K562 (cell line): ENCODE results near the gene MKRN2OS. TPM values are rescaled to one million over a fixed set of nuclear protein-coding genes. Genes with fewer than 3 reads are reported as not detected.

Experiments
- CBFB ChIP-seq: sonication (generic); formaldehyde crosslinking; IDR thresholded peaks from 2 replicates; pipeline ENCODE4 v1.4.0; 2020; ENCODE audit warnings: mild to moderate bottlenecking, missing genetic modification reagents
- DACH1 ChIP-seq: fragments of 450-650 bp; IDR thresholded peaks from 2 replicates; pipeline ENCODE4 v1.6.1; 2018; ENCODE audit not compliant: partially characterized antibody
- ETV1 ChIP-seq: fragments of 450-650 bp; conservative IDR thresholded peaks from 2 replicates; pipeline ENCODE4 v1.6.1; 2016; ENCODE audit warnings: missing genetic modification characterization, control low read depth, low read depth, missing compliant biosample characterization
- FOXJ3 ChIP-seq: sonication (generic); formaldehyde crosslinking; IDR thresholded peaks from 2 replicates; pipeline ENCODE4 v1.4.0; 2020; ENCODE audit warnings: mild to moderate bottlenecking, missing genetic modification reagents
- LEF1 ChIP-seq: fragments of 450-650 bp; IDR thresholded peaks from 2 replicates; pipeline ENCODE4 v1.6.1; 2016; ENCODE audit warnings: mild to moderate bottlenecking
- PRPF4 ChIP-seq: fragments of 200-400 bp; formaldehyde crosslinking; IDR thresholded peaks from one replicate; pipeline ENCODE4 v1.6.1; 2017; ENCODE audit warnings: low read length, low read depth, mild to moderate bottlenecking; ENCODE audit not compliant: insufficient read depth, poor library complexity, severe bottlenecking
- RAD51 ChIP-seq: fragments of 450-650 bp; IDR thresholded peaks from 2 replicates; pipeline ENCODE4 v1.7.1; 2016; ENCODE audit warnings: low read depth, mild to moderate bottlenecking, borderline replicate concordance
- ZNF696 ChIP-seq: fragments of 250-450 bp; sonication (Bioruptor Pico); conservative IDR thresholded peaks from 2 replicates; pipeline ENCODE4 v1.4.0; 2020; ENCODE audit warnings: mild to moderate bottlenecking, moderate library complexity
- polyA plus RNA-seq, 8 experiments: library from polyadenylated mRNA; depleted of rRNA in 4 of 8; stranded (reverse) in 5 of 8; unstranded in 3 of 8; fragments of >200 nt; fragmentation: Nextera tagmentation in 2 of 8; fragmentation: Illumina TruSeq in 1 of 8; extraction: Ambion mirVana in 2 of 8; extraction: Trizol in 1 of 8; gene quantifications; 2 replicates each; pipeline versions ENCODE4 v1.2.1 to v1.2.3, GENCODE V29; 2011 to 2014; ENCODE audit warnings: inconsistent platforms in 1 of 8, missing spikeins in 1 of 8
- total RNA-seq, 7 experiments: library from RNA; depleted of rRNA in 6 of 7; stranded (reverse); fragments of >200 nt in 6 of 7; fragmentation: Illumina TruSeq in 2 of 7; extraction: Trizol in 2 of 7; gene quantifications; 2 replicates each; pipeline versions ENCODE4 v1.2.1 to v1.2.3, GENCODE V29; 2011 to 2021; ENCODE audit warnings: low replicate concordance in 1 of 7
- TF ChIP-seq, protein P1 (sequence below), 2 experiments: fragments of 450-650 bp; IDR thresholded peaks; 2 replicates each; pipeline ENCODE4 v1.6.1; 2016; ENCODE audit warnings: mild to moderate bottlenecking in 2 of 2, borderline replicate concordance in 1 of 2, low read depth in 1 of 2, moderate library complexity in 1 of 2
- TF ChIP-seq, protein P2 (sequence below), 2 experiments: fragments of 450-650 bp in 1 of 2; IDR thresholded peaks; 2 replicates each; pipeline ENCODE4 v1.6.1; 2011 to 2017; ENCODE audit warnings: low read depth in 2 of 2, antibody characterized with exemption in 1 of 2, borderline replicate concordance in 1 of 2, low read length in 1 of 2, mild to moderate bottlenecking in 1 of 2, mixed read lengths in 1 of 2; ENCODE audit not compliant: control insufficient read depth in 1 of 2
- TF ChIP-seq, protein P3 (sequence below): sonication (generic); formaldehyde crosslinking; IDR thresholded peaks from 2 replicates; pipeline ENCODE4 v1.4.0; 2020; ENCODE audit warnings: mild to moderate bottlenecking, missing genetic modification reagents

Gene MKRN2OS
- total and polyA plus RNA-seq, 9 of the 15 experiments (the other 6 are each of a cell fraction or from before 2014, with no cell fraction given), result 0.11 to 0.27 (median 0.17) TPM; not detected in 6

DNA sequence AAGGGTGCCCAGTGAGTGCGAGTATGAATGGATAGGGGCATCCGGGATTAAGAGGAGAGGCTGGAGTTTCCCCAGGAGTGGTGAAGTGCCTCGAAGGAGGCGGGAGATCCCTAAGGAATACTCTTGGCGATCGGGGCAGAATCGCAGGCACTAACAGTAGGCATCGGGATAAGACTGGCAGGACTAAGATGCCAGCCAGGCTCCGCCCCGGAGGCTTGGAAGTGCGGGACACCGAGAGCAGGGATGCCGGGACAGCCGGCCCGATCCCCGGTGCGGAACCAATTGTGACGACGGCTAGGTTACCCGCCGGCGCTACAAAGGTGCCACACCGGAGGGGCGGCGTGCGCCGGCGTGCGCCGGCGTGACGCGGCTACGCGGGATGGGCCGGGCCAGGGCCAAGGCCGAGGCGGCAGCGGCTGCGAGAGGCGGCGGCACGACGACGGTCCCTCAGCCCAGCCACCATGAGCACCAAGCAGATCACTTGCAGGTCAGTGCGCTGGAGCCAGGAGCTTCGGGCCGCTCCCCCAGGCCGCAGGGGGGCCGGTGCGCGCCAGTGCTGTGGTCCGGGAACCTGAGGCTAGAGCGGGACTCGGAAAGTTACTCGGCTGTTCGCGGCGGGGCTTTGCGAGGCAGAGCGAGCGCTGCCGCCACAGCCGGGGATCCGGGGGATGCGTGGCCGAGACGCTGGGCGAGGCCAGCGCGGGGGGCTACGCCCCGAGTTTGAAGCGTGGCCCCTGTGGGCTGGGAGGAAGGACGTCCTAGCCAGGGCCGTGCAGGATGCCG lies 11.6 kb upstream of the MKRN2OS start, which contains the start of gene MKRN2 (continued):
- TF ChIP-seq, protein P1, sequence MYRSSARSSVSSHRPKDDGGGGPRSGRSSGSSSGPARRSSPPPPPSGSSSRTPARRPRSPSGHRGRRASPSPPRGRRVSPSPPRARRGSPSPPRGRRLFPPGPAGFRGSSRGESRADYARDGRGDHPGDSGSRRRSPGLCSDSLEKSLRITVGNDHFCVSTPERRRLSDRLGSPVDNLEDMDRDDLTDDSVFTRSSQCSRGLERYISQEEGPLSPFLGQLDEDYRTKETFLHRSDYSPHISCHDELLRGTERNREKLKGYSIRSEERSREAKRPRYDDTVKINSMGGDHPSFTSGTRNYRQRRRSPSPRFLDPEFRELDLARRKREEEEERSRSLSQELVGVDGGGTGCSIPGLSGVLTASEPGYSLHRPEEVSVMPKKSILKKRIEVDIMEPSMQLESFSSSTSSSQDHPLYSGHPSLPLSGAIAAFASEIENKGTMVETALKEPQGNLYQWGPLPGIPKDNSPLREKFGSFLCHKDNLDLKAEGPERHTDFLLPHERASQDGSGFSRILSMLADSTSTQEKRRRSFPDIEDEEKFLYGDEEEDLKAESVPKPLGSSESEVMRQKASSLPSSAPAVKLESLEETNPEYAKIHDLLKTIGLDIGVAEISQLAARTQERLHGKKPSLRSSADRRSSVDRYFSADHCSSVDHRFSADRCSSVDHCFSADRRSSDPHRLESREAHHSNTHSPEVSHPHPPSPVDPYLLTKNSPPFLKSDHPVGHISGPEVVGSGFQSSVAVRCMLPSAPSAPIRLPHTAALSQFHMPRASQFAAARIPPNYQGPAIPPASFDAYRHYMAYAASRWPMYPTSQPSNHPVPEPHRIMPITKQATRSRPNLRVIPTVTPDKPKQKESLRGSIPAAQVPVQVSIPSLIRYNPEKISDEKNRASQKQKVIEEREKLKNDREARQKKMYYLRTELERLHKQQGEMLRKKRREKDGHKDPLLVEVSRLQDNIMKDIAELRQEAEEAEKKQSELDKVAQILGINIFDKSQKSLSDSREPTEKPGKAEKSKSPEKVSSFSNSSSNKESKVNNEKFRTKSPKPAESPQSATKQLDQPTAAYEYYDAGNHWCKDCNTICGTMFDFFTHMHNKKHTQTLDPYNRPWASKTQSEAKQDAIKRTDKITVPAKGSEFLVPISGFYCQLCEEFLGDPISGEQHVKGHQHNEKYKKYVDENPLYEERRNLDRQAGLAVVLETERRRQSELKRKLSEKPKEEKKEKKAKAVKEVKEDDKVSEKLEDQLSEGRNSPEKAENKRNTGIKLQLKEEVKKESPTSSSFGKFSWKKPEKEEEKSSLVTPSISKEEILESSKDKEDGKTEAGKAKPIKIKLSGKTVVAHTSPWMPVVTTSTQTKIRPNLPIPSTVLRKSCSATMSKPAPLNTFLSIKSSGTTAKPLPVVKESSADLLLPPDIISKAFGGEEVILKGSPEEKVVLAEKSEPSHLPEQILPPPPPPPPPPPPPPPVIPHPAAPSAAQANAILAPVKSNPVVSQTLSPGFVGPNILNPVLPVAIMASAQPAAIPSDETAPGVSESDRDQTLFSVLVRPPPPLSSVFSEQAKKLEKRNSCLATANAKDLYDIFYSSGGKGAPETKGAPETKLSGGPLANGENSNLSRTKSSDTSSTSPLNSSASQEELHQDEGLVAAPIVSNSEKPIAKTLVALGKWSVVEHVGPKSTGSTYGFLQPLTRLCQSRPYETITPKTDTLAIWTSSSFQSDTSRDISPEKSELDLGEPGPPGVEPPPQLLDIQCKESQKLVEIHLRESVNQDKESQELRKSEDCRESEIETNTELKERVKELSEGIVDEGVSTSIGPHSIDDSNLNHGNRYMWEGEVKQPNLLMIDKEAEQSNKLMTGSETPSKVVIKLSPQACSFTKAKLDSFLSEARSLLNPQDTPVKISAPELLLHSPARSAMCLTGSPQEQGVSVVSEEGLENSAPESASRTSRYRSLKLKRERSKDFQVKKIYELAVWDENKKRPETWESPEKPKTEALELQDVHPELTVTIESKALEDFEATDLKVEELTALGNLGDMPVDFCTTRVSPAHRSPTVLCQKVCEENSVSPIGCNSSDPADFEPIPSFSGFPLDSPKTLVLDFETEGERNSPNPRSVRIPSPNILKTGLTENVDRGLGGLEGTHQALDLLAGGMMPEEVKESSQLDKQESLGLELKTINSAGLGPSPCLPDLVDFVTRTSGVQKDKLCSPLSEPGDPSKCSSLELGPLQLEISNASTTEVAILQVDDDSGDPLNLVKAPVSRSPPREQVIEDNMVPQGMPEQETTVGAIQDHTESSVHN (IDR thresholded peaks at IDR 0.05; ENCODE audit: borderline replicate concordance in 1 of 2, low read depth in 1 of 2), result no peak
- peak; percentile 66 for TF ChIP-seq ETV1 (tag)
- no peak for TF ChIP-seq ZNF696 (CRISPR knock-in tag)
- no peak for TF ChIP-seq PRPF4
- 0 out of 2 replicates have a peak, but pooled peaks have one; percentile 32 for TF ChIP-seq CBFB (CRISPR knock-in tag)
- 0 out of 2 replicates have a peak, but pooled peaks have one; percentile 17 for TF ChIP-seq LEF1
- TF ChIP-seq, protein P2, sequence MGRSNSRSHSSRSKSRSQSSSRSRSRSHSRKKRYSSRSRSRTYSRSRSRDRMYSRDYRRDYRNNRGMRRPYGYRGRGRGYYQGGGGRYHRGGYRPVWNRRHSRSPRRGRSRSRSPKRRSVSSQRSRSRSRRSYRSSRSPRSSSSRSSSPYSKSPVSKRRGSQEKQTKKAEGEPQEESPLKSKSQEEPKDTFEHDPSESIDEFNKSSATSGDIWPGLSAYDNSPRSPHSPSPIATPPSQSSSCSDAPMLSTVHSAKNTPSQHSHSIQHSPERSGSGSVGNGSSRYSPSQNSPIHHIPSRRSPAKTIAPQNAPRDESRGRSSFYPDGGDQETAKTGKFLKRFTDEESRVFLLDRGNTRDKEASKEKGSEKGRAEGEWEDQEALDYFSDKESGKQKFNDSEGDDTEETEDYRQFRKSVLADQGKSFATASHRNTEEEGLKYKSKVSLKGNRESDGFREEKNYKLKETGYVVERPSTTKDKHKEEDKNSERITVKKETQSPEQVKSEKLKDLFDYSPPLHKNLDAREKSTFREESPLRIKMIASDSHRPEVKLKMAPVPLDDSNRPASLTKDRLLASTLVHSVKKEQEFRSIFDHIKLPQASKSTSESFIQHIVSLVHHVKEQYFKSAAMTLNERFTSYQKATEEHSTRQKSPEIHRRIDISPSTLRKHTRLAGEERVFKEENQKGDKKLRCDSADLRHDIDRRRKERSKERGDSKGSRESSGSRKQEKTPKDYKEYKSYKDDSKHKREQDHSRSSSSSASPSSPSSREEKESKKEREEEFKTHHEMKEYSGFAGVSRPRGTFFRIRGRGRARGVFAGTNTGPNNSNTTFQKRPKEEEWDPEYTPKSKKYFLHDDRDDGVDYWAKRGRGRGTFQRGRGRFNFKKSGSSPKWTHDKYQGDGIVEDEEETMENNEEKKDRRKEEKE (IDR thresholded peaks at IDR 0.05; ENCODE audit: borderline replicate concordance in 1 of 2, control insufficient read depth in 1 of 2, low read depth in 2 of 2, low read length in 1 of 2), result peak in 1 of 2 experiments; percentile 98; a peak in 2 of 4 replicates
- no peak for TF ChIP-seq FOXJ3 (CRISPR knock-in tag)
- no peak for TF ChIP-seq DACH1
- TF ChIP-seq RAD51, result no peak
- TF ChIP-seq, protein P3, sequence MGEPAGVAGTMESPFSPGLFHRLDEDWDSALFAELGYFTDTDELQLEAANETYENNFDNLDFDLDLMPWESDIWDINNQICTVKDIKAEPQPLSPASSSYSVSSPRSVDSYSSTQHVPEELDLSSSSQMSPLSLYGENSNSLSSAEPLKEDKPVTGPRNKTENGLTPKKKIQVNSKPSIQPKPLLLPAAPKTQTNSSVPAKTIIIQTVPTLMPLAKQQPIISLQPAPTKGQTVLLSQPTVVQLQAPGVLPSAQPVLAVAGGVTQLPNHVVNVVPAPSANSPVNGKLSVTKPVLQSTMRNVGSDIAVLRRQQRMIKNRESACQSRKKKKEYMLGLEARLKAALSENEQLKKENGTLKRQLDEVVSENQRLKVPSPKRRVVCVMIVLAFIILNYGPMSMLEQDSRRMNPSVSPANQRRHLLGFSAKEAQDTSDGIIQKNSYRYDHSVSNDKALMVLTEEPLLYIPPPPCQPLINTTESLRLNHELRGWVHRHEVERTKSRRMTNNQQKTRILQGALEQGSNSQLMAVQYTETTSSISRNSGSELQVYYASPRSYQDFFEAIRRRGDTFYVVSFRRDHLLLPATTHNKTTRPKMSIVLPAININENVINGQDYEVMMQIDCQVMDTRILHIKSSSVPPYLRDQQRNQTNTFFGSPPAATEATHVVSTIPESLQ (CRISPR knock-in tag), result peak; percentile 90
